Body of pancreas (tissue), 4 donors: ENCODE data around the gene DNER.

ENCODE experiments used
- CTCF ChIP-seq, 7 experiments: fragments of 450-650 bp in 4 of 7; fragments of 200-600 bp in 3 of 7; sonication (generic) in 3 of 7; IDR thresholded peaks; one replicate each; pipeline ENCODE4 v1.5.1; 2016 to 2019; ENCODE audit warnings: antibody characterized with exemption in 7 of 7
- POLR2A ChIP-seq, 3 donors: fragments of 450-650 bp; IDR thresholded peaks; one replicate each; pipeline ENCODE4 v1.6.1; 2016; ENCODE audit warnings: antibody characterized with exemption in 3 of 3, mild to moderate bottlenecking in 2 of 3

- TF ChIP-seq CTCF (IDR thresholded peaks at IDR 0.05), result no peak
- no peak for TF ChIP-seq POLR2A (IDR thresholded peaks at IDR 0.05)
Measured at GRCh38 chr2:229454934-229455631, 259.3 kb downstream of the DNER start.
